GM12801 (cell line): ENCODE data around the gene CA12.

Experiments used
- CTCF ChIP-seq: IDR thresholded peaks from one replicate; pipeline ENCODE4 v1.5.1; 2011; ENCODE audit warnings: control low read depth; ENCODE audit not compliant: insufficient read length; ENCODE audit errors: extremely low read depth

Gene CA12

GRCh38 chr15:63314409-63314808, 67.2 kb downstream of the CA12 start:
- no peak for TF ChIP-seq CTCF

- TF ChIP-seq CTCF = no peak
Measured at GRCh38 chr15:63313825-63314224, 67.8 kb downstream of the CA12 start.

DNA sequence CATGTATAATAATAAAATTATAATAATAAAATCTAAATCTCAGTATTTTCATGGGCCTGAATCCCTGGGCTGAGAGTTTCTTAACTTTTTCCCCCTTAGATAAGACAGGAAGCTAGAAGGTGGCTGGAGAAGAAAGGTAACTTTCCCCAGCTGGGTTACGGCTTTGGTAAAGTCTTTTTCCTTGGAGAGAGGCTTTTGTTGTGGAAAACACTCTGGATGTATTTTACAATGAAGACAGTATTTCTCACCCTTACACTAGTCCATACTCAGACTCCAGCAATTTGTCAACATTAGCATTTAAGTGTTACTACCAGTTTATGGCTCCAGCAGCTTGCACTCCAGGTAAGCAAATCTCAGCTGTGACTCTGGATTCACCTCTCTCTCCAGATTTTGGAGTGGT, 69.4 kb downstream of the CA12 start:
- TF ChIP-seq CTCF = no peak

GRCh38 chr15:63310646-63311045, 71.0 kb downstream of the CA12 start:
- no peak for TF ChIP-seq CTCF

- TF ChIP-seq CTCF = no peak
Measured at GRCh38 chr15:63308947-63309346, 72.7 kb downstream of the CA12 start.

DNA sequence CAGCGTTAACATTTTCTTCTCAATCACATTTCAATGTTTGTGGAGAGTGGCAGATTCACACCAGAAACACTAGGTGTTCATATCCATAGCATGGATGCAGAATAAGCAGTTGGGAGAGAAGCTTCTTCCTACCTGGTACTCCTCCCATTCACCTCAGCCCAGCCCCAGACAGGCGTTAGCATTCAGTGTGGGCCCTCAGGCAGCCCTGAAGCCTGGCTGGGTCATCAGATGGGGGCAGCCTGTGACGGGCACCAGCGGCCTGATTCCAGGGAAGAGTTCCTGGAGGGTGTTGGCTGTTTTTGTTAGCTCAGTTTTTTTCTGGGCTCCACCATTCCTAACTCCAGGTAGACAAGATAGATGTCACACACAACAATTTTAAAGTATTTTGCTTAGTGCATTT, 73.2 kb downstream of the CA12 start:
- no peak for TF ChIP-seq CTCF

- no peak for TF ChIP-seq CTCF
Measured at GRCh38 chr15:63306492-63307073, 75.1 kb downstream of the CA12 start.
